T-cell (primary cell): ENCODE data around the gene TULP4. TPM values are rescaled to one million over a fixed set of nuclear protein-coding genes. Genes with fewer than 3 reads are reported as not detected.

Experiments used
- ATAC-seq, 4 experiments: fragments of 200-7000 bp in 3 of 4; fragments of 150-1000 bp in 1 of 4; cut with Tn5 transposase; replicated peaks in 1 of 4; 1 replicate in 3 of 4; 2 replicates in 1 of 4; pipeline ENCODE4 v1.10.0; 2021; ENCODE audit warnings: moderate library complexity in 3 of 4, mild to moderate bottlenecking in 2 of 4, moderate number of reproducible peaks in 1 of 4
- CTCF ChIA-PET, 2 donors: fragments of 300-600 bp; sonication (Branson Sonifier 250); formaldehyde crosslinking; loops; one replicate each; lab custom pipeline; 2022; ENCODE audit warnings: antibody characterized with exemption in 2 of 2; lab: Charles Lee
- POLR2A ChIA-PET, 2 donors: fragments of 300-600 bp; sonication (Branson Sonifier 250); formaldehyde crosslinking; loops; one replicate each; lab custom pipeline; 2022; ENCODE audit warnings: antibody characterized with exemption in 2 of 2; lab: Charles Lee
- DNase-seq, 35 experiments: peaks; one replicate each; pipeline versions ENCODE4 v3.0.0 to v3.0.0-alpha.2; 2013 to 2023
- H3K27ac ChIP-seq: one replicate; pipeline ENCODE4 v1.5.1; 2013; ENCODE audit warnings: low read length
- H3K27me3 ChIP-seq, 2 experiments: replicated peaks in 1 of 2; 1 replicate in 1 of 2; 2 replicates in 1 of 2; pipeline versions ENCODE4 v1.6.1 to v1.7.0; 2013; ENCODE audit warnings: low read length in 1 of 2, mixed read lengths in 1 of 2; ENCODE audit not compliant: control insufficient read depth in 2 of 2, insufficient read depth in 2 of 2; ENCODE audit errors: extremely low read depth in 1 of 2
- H3K36me3 ChIP-seq, 2 donors: 1 replicate in 1 of 2; 2 replicates in 1 of 2; pipeline versions ENCODE4 v1.6.1 to v1.7.0; 2013; ENCODE audit warnings: low read length in 1 of 2; ENCODE audit not compliant: control insufficient read depth in 2 of 2, insufficient read depth in 1 of 2; ENCODE audit errors: extremely low read depth in 1 of 2
- H3K4me1 ChIP-seq, 2 experiments: 1 replicate in 1 of 2; 2 replicates in 1 of 2; pipeline versions ENCODE4 v1.6.1 to v1.7.0; 2013; ENCODE audit warnings: low read length in 2 of 2, mixed read lengths in 1 of 2; ENCODE audit not compliant: insufficient read depth in 2 of 2, control insufficient read depth in 1 of 2; ENCODE audit errors: extremely low read depth in 1 of 2
- H3K4me3 ChIP-seq, 2 donors: 1 replicate in 1 of 2; 2 replicates in 1 of 2; pipeline versions ENCODE4 v1.5.1 to v1.7.0; 2013; ENCODE audit warnings: mild to moderate bottlenecking in 2 of 2, low read length in 1 of 2, moderate library complexity in 1 of 2; ENCODE audit not compliant: control insufficient read depth in 1 of 2; ENCODE audit errors: extremely low read depth in 1 of 2
- H3K9me3 ChIP-seq: 2 replicates; pipeline ENCODE4 v1.7.0; 2013
- H3K27ac Mint-ChIP-seq, 2 donors: one replicate each; pipeline ENCODE4 v1.8.0; 2020 to 2021; ENCODE audit warnings: mild to moderate bottlenecking in 2 of 2, mixed read lengths in 2 of 2
- H3K27me3 Mint-ChIP-seq, 2 donors: one replicate each; pipeline ENCODE4 v1.8.0; 2021 to 2022; ENCODE audit warnings: mixed read lengths in 2 of 2
- H3K36me3 Mint-ChIP-seq: one replicate; pipeline ENCODE4 v1.8.0; 2021; ENCODE audit warnings: mixed read lengths
- H3K4me1 Mint-ChIP-seq, 3 donors: one replicate each; pipeline ENCODE4 v1.8.0; 2020 to 2022; ENCODE audit warnings: mixed read lengths in 3 of 3, mild to moderate bottlenecking in 1 of 3
- H3K4me3 Mint-ChIP-seq, 3 donors: one replicate each; pipeline ENCODE4 v1.8.0; 2020 to 2022; ENCODE audit warnings: mild to moderate bottlenecking in 3 of 3, mixed read lengths in 3 of 3, moderate library complexity in 3 of 3
- H3K9me3 Mint-ChIP-seq, 3 donors: one replicate each; pipeline ENCODE4 v1.8.0; 2020 to 2022; ENCODE audit warnings: mixed read lengths in 3 of 3
- WGBS: methylation state at CpG from one replicate; pipeline ENCODE4 v1.1.5; 2013; ENCODE audit warnings: missing lambda C conversion rate; ENCODE audit not compliant: insufficient coverage; 5-methylcytosine and 5-hydroxymethylcytosine counted together
- total RNA-seq, 35 experiments: library from RNA in 6 of 35; stranded (reverse) in 6 of 35; fragments of 120-200 nt in 1 of 35; gene quantifications; one replicate each; pipeline versions ENCODE4 v1.2.1 to v1.2.4 and lab custom pipeline; 2013 to 2026

TULP4 gene
- total RNA-seq, 5 donors from 2014 or later (not counting 1 experiment from before 2014, with no cell fraction given): 62.9 to 85.1 (median 76.1) TPM

- Histone ChIP-seq H3K4me3 (no peak overlapping the region), H3K9me3 (no peaks in the 10 kb centered on the region), H3K27ac (no peak overlapping the region), H3K36me3 (peaks cover 0 to 10% of the 10 kb centered on the region in 2 donors), H3K27me3 (no peaks in the 10 kb centered on the region), H3K4me1 (peaks cover 8 to 16% of the 10 kb centered on the region in 2 experiments)
- CTCF ChIA-PET: no interaction called here
- Mint-ChIP-seq H3K9me3 (no peaks in the 10 kb centered on the region), H3K4me3 (no peak overlapping the region), H3K36me3 (peaks cover 27% of the 10 kb centered on the region), H3K27ac (peak overlapping the region in 1 of 2 donors; percentile 57), H3K4me1 (peaks cover 33 to 35% (median 34%) of the 10 kb centered on the region in 3 donors), H3K27me3 (no peaks in the 10 kb centered on the region)
- no CpG with 5 or more reads among the region's 3 CpGs for WGBS
- DNase-seq (no peak), ATAC-seq (no peak)
- POLR2A ChIA-PET: no interaction called here
Observed at GRCh38 chr6:158269657-158270056, 42.6 kb upstream of the TULP4 start.

- POLR2A ChIA-PET: interaction anchor here (0.6 to 0.9 kb wide), 3 partner anchors 14 to 625 kb away, joined by 3 to 6 read pairs (median 3); no protein-coding TSS in a partner anchor
- H3K36me3 ChIP-seq: peaks cover 0 to 10% of the 10 kb centered on the region in 2 donors
- Mint-ChIP-seq H3K36me3 (peaks cover 35% of the 10 kb centered on the region), H3K4me3 (peak overlapping the region; percentile 34 to 50 (median 45)), H3K27me3 (no peaks in the 10 kb centered on the region), H3K4me1 (peaks cover 31 to 35% (median 33%) of the 10 kb centered on the region in 3 donors), H3K9me3 (no peaks in the 10 kb centered on the region), H3K27ac (peak overlapping the region; percentile 78 to 79)
- ATAC-seq (no peak), DNase-seq (no peak)
- CTCF ChIA-PET: interaction anchor here in 1 of 2 donors (0.6 to 0.9 kb wide), 4 partner anchors 20 to 1712 kb away, joined by 3 to 4 read pairs (median 4); no protein-coding TSS in a partner anchor
- peaks cover 8 to 16% of the 10 kb centered on the region in 2 experiments for H3K4me1 ChIP-seq
- no peaks in the 10 kb centered on the region for H3K27me3 ChIP-seq
- H3K27ac ChIP-seq: peak overlapping the region; percentile 51
- H3K9me3 ChIP-seq: no peaks in the 10 kb centered on the region
- WGBS: 98% methylated on average over 7 of the region's 11 CpGs
- H3K4me3 ChIP-seq: no peak overlapping the region
Observed at GRCh38 chr6:158270389-158271127, 41.7 kb upstream of the TULP4 start.

- H3K36me3 ChIP-seq: peaks cover 0 to 10% of the 10 kb centered on the region in 2 donors
- no peaks in the 10 kb centered on the region for H3K27me3 ChIP-seq
- no peaks in the 10 kb centered on the region for H3K27me3 Mint-ChIP-seq
- H3K4me3 Mint-ChIP-seq: no peak overlapping the region
- POLR2A ChIA-PET: interaction anchor here (0.6 to 0.9 kb wide), 3 partner anchors 9 to 1931 kb away, joined by 3 to 5 read pairs (median 4); no protein-coding TSS in a partner anchor
- peak overlapping the region in 1 of 2 donors; percentile 38 for H3K27ac Mint-ChIP-seq
- peaks cover 30 to 35% (median 35%) of the 10 kb centered on the region in 3 donors for H3K4me1 Mint-ChIP-seq
- no peak for DNase-seq
- ATAC-seq: no peak
- peaks cover 8 to 16% of the 10 kb centered on the region in 2 experiments for H3K4me1 ChIP-seq
- no peak overlapping the region for H3K4me3 ChIP-seq
- H3K27ac ChIP-seq: no peak overlapping the region
- H3K36me3 Mint-ChIP-seq: peaks cover 34% of the 10 kb centered on the region
- WGBS: no CpG with 5 or more reads among the region's 1 CpG
- H3K9me3 Mint-ChIP-seq: no peaks in the 10 kb centered on the region
- no peaks in the 10 kb centered on the region for H3K9me3 ChIP-seq
- CTCF ChIA-PET: interaction anchor here (0.8 to 1.6 kb wide), 3 partner anchors 13 to 51 kb away, joined by 3 to 5 read pairs (median 4); no protein-coding TSS in a partner anchor
Observed at GRCh38 chr6:158272324-158272723, 39.9 kb upstream of the TULP4 start.

- peaks cover 4 to 6% of the 10 kb centered on the region in 2 experiments for H3K4me1 ChIP-seq
- ChIA-PET CTCF (interaction anchor here (0.6 to 0.7 kb wide), 3 partner anchors 9 to 227 kb away, joined by 3 to 4 read pairs (median 3); no protein-coding TSS in a partner anchor), POLR2A (interaction anchor here (0.5 to 0.7 kb wide), 4 partner anchors 32 to 388 kb away, joined by 3 to 8 read pairs (median 6); no protein-coding TSS in a partner anchor)
- Mint-ChIP-seq H3K9me3 (no peaks in the 10 kb centered on the region), H3K4me1 (peaks cover 10 to 28% (median 11%) of the 10 kb centered on the region in 3 donors), H3K4me3 (no peak overlapping the region), H3K27me3 (no peaks in the 10 kb centered on the region), H3K36me3 (peaks cover 22% of the 10 kb centered on the region), H3K27ac (no peak overlapping the region)
- ATAC-seq: no peak
- no peak for DNase-seq
- H3K27me3 ChIP-seq: no peaks in the 10 kb centered on the region
- no peak overlapping the region for H3K4me3 ChIP-seq
- WGBS: 67% methylated on average over 1 of the region's 2 CpGs
- no peaks in the 10 kb centered on the region for H3K9me3 ChIP-seq
- peaks cover 0 to 4% of the 10 kb centered on the region in 2 donors for H3K36me3 ChIP-seq
- H3K27ac ChIP-seq: no peak overlapping the region
Observed at GRCh38 chr6:158278004-158278403, 34.3 kb upstream of the TULP4 start.

GRCh38 chr6:158279615-158280014 lies 32.6 kb upstream of the TULP4 start:
- no peaks in the 10 kb centered on the region for H3K9me3 ChIP-seq
- DNase-seq (no peak), ATAC-seq (no peak)
- H3K4me1 Mint-ChIP-seq: peaks cover 22 to 38% (median 26%) of the 10 kb centered on the region in 3 donors
- no peak overlapping the region for H3K27ac Mint-ChIP-seq
- H3K4me3 ChIP-seq: no peak overlapping the region
- H3K27me3 Mint-ChIP-seq: no peaks in the 10 kb centered on the region
- no peaks in the 10 kb centered on the region for H3K9me3 Mint-ChIP-seq
- H3K27ac ChIP-seq: no peak overlapping the region
- H3K4me3 Mint-ChIP-seq: no peak overlapping the region
- ChIA-PET CTCF (no interaction called here), POLR2A (interaction anchor here in 1 of 2 donors (0.6 kb wide), 1 partner anchor 30 kb away, joined by 7 read pairs; no protein-coding TSS in a partner anchor)
- no CpG with 5 or more reads among the region's 13 CpGs for WGBS
- no peaks in the 10 kb centered on the region for H3K36me3 ChIP-seq
- peaks cover 13% of the 10 kb centered on the region for H3K36me3 Mint-ChIP-seq
- H3K27me3 ChIP-seq: no peaks in the 10 kb centered on the region
- H3K4me1 ChIP-seq: peaks cover 14 to 18% of the 10 kb centered on the region in 2 experiments

- DNase-seq: peak in 12 of 35 experiments; percentile 7 to 49 (median 19)
- no peak overlapping the region for H3K4me3 ChIP-seq
- H3K9me3 ChIP-seq: no peaks in the 10 kb centered on the region
- H3K36me3 ChIP-seq: peaks cover 0 to 4% of the 10 kb centered on the region in 2 donors
- peak; percentile 69 to 80 (median 75) for ATAC-seq
- H3K27me3 Mint-ChIP-seq: no peaks in the 10 kb centered on the region
- no peaks in the 10 kb centered on the region for H3K9me3 Mint-ChIP-seq
- H3K4me3 Mint-ChIP-seq: peak overlapping the region in 1 of 3 donors; percentile 27
- WGBS: no CpG with 5 or more reads among the region's 4 CpGs
- ChIA-PET CTCF (interaction anchor here in 1 of 2 donors (0.7 kb wide), 1 partner anchor 63 kb away, joined by 3 read pairs; no protein-coding TSS in a partner anchor), POLR2A (no interaction called here)
- H3K27me3 ChIP-seq: no peaks in the 10 kb centered on the region
- H3K36me3 Mint-ChIP-seq: peaks cover 4% of the 10 kb centered on the region
- peak overlapping the region; percentile 70 for H3K27ac ChIP-seq
- peaks cover 17 to 22% of the 10 kb centered on the region in 2 experiments for H3K4me1 ChIP-seq
- peaks cover 38 to 51% (median 47%) of the 10 kb centered on the region in 3 donors for H3K4me1 Mint-ChIP-seq
- H3K27ac Mint-ChIP-seq: peak overlapping the region; percentile 62 to 75
Observed at GRCh38 chr6:158283304-158283980, 28.8 kb upstream of the TULP4 start.
